GM19438 (cell line): Measurements from ENCODE around the gene TMED1.

Source experiments
- ATAC-seq: cut with Tn5 transposase; IDR thresholded peaks from one replicate; pipeline ENCODE4 v1.9.1; 2021; ENCODE audit warnings: low read depth; ENCODE audit not compliant: unreplicated experiment

The TMED1 gene

GRCh38 chr19:10835089-10835753, 791 bp downstream of the TMED1 start:
- ATAC-seq = no peak

DNA sequence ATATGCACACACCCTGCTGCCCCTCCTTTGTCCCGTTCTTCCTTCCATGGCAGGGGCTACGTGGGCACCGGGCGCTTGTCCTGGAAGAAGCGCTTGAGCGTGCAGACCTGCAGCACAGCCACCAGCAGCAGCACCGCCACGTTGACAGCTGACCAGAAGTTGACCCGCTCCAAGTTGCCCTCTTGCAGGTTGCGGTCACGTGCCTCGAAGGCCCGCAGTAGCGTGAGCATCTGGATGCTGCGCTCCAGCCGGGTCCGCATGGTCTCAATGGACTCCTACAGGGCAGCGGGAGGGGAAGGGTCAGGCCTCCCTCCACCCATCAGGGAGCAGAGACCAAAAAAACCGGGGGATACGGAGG, 3.1 kb downstream of the TMED1 start:
- no peak for ATAC-seq

- ATAC-seq = no peak
Measured at GRCh38 chr19:10831987-10832938, 3.7 kb downstream of the TMED1 start.

DNA sequence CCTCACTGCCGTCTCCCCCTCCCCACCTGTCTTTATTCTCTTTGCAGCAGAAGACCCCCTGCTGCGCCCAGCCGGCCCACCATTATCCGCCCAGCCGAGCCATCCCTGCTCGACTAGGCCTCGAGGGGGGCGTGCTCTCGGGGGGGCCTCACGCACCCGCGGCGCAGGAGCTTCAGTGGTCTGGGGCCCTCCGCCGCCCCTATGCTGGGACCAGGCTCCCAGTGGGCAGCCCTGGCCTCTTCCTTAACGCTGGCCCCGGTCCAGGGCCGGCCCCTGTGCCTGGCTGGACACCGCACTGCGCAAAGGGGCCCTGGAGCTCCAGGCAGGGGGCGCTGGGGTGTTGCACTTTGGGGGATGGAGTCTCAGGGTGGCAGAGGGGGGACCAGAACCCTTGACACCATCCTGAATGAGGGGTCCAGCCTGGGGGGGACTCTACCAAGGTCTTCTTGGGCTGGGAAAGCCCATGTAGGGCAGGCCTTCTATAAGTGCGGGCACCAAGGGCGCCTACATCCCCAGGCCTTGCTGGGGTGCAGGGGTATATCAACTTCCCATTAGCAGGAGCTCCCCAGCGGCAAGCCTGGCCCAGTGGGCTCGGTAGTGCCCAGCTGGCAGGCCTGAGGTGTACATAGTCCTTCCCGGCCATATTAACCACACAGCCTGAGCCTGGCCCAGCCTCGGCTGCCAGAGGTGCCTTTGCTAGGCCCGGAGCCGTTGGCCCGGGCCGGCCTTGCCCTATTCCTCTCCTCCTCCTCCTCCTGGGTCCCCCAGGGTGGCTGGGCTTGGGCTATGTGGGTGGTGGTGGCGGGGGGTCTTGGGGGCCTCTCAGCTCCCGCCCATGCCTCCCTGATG, 4.9 kb downstream of the TMED1 start:
- no peak for ATAC-seq

GRCh38 chr19:10830370-10830769, 5.6 kb downstream of the TMED1 start:
- no peak for ATAC-seq

DNA sequence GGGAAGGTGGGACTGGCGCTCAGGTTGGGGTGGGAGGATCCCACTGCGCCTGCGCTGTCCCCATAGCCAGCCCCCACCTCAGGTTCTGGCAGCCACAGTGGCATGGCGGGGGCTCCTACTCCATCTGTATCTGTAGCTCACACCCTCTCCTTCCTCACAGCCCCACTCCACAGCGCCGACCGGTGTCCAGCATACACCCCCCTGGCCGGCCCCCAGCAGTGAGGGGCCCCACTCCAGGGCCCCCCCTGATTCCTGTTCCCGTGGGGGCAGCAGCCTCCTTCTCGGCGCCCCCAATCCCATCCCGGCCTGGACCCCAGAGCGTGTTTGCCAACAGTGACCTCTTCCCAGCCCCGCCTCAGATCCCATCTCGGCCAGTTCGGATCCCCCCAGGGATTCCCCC, 6.0 kb downstream of the TMED1 start:
- no peak for ATAC-seq

- ATAC-seq = no peak
Measured at GRCh38 chr19:10828981-10829821, 6.8 kb downstream of the TMED1 start.

- ATAC-seq = no peak
Measured at GRCh38 chr19:10826846-10827245, 9.2 kb downstream of the TMED1 start.

- ATAC-seq = no peak
Measured at GRCh38 chr19:10826231-10826630, 9.8 kb downstream of the TMED1 start.

DNA sequence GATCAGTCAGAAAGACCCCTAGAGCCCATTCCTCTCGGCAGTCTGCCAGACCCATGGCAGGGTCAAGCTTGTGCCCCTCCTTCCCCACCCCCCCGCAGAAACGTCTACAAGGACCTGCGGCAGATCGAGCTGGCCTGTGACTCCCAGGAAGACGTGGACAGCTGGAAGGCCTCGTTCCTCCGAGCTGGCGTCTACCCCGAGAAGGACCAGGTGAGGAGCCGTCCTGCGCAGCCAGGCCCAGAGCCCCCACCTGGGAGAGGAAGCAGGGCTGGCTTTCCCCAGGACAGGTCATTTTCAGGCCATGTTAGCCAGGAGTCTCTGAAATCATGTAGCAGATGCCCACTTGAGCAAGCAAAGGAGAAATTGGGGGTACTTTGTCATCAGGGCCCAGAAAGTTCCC, 12.3 kb downstream of the TMED1 start:
- ATAC-seq = no peak

DNA sequence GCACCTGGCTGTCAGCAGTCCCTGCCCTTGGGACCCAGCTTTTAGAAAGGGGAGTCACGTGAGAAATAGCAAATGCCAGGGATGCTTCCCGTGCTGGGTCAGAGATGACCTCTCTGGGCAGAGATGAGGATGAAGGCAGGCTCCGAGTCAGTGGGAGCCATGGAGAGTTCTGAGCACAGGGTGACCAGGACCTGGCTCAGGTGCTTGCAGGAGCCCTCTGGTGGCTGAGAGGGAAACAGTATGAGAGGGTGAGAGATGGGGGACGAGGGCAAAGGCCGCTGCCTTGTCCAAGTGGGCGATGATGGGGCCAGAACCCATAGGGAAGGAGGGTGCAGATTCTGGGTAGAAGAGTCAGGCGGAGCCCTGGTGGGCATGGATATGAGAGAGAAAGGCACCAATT, 15.8 kb downstream of the TMED1 start:
- no peak for ATAC-seq

DNA sequence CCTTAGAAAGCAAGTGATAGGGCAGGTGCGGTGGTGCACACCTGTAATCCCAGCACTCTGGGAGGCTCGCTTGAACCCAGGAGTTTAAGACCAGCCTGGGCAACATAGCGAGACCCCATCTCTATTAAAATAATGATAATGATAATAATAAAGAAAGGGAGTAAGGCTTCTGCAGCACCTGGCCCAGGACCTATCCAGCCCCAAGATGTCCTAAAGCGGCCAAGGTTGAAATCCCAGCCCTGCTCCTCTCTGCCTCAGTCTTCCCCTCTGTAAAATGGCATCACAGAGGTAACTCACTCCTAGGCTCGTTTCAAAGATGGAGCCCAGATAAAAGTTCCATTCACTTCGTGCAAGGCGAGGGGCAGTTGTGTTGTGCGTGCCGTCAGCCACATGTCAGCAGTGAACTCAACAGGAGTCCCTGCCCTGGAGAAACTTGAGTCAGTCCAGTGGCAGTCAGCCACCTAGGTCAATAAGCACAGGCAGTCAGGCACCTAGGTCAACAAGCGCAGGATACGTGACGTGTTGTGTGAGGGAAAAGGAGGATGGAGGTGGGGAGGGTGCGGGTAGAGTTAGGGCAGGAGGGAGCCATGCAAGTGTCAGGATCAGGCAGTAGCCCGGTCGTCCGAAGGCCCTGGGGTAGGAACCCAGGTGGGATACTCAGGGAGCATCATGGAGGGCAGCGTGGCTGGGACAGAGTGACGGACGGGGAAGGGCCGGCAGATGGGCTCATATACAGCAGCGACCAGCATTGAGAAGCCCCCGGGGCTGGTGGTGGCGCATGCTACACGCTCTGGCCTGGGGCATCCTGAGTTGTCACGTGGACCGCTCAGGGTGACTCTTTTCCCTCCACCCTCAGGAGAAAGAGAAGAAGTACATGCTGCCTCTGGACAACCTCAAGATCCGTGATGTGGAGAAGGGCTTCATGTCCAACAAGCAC, 16.6 kb downstream of the TMED1 start:
- ATAC-seq = no peak

GRCh38 chr19:10818301-10819123, 17.5 kb downstream of the TMED1 start:
- no peak for ATAC-seq

- no peak for ATAC-seq
Measured at GRCh38 chr19:10817291-10818038, 18.5 kb downstream of the TMED1 start.

- no peak for ATAC-seq
Measured at GRCh38 chr19:10816691-10817090, 19.3 kb downstream of the TMED1 start.

DNA sequence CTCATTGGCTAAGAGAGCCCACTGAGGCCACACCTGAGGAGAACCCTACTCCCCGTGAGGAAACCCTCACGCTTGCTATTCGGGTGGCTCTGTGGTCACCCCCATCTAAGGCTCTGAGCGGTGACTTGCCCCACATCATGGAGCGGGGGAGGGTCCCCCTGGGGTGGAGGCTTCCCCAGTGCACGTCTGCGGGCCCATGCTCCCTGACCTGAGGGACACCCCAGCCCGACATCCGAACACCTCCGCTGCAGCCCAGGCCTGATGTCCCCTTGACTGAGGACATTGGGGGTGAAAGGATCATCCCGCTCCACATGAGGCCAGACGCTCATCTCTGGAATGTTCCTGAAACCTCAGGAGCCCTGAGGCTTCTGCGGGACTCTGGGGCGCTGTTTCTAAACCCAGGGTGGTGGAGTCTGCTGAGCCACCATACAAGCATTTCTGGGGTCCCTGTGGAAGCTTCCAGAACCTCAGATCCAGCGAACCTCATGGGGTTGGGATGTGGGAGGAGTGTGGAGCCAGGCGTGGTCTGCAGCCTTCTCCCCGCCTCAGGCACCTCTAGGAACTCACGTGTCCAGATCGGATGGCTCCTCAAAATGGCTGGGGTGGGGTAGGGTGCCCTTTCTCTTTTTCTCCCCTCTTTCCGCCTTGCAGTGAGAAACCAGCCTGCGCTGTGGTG, 19.9 kb downstream of the TMED1 start:
- no peak for ATAC-seq

DNA sequence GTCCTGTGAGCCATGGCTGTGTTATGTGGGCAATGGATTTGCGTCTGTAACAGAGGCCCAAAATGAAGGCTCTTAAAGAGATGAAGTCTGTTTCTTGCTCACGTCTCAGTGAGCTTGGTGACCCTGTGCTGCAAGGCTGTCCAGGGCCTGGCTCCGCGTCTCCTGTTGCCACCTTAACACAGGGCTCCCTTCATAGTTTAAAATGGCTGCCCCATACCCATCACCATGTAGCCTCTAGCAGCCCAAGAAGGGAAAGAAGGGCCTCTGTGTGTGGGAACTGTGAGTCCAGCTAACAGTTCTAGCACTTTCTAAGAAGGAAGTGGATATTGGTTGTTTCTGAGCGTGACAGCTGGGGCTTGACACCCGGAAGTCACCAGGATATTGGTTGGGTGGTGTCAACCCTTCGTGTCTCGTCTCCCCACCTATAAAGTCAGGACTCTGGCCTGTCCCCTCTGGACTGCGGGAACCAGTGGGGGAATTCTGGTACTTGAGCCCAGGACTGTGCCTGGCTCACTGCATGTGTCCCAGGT, 20.9 kb downstream of the TMED1 start:
- no peak for ATAC-seq
